GM12801 (cell line): ENCODE measurements around the gene COL21A1.

ENCODE experiments used
- CTCF ChIP-seq: IDR thresholded peaks from one replicate; pipeline ENCODE4 v1.5.1; 2011; ENCODE audit warnings: control low read depth; ENCODE audit not compliant: insufficient read length; ENCODE audit errors: extremely low read depth

COL21A1 gene

GRCh38 chr6:56280126-56280525, 32.7 kb upstream of the COL21A1 start:
- TF ChIP-seq CTCF = no peak

GRCh38 chr6:56279331-56280080, 32.1 kb upstream of the COL21A1 start:
- TF ChIP-seq CTCF = no peak

- TF ChIP-seq CTCF = no peak
These were observed 30.8 kb upstream of the COL21A1 start for GRCh38 chr6:56278171-56278591.

GRCh38 chr6:56270812-56271441, 23.5 kb upstream of the COL21A1 start:
- no peak for TF ChIP-seq CTCF

- TF ChIP-seq CTCF = no peak
These were observed 20.9 kb upstream of the COL21A1 start for GRCh38 chr6:56268266-56268665.

GRCh38 chr6:56266011-56266410, 18.6 kb upstream of the COL21A1 start:
- TF ChIP-seq CTCF = no peak

GRCh38 chr6:56263596-56264315, 16.4 kb upstream of the COL21A1 start:
- no peak for TF ChIP-seq CTCF
